Pulmonary artery endothelial cell (primary cell): Measurements from ENCODE around the gene GABBR2. TPM values are rescaled to one million over a fixed set of nuclear protein-coding genes. Genes with fewer than 3 reads are reported as not detected.

Experiments
- DNase-seq: peaks from one replicate; pipeline ENCODE4 v3.0.0-alpha.2; 2011; ENCODE audit warnings: low read depth, low spot score
- total RNA-seq: library from RNA; depleted of rRNA; stranded (reverse); fragments of >200 nt; gene quantifications from 2 replicates; pipeline ENCODE4 v1.2.3, GENCODE V29; 2014

The GABBR2 gene
- total RNA-seq, 1 donor from 2014 or later = 23.3 TPM

DNA sequence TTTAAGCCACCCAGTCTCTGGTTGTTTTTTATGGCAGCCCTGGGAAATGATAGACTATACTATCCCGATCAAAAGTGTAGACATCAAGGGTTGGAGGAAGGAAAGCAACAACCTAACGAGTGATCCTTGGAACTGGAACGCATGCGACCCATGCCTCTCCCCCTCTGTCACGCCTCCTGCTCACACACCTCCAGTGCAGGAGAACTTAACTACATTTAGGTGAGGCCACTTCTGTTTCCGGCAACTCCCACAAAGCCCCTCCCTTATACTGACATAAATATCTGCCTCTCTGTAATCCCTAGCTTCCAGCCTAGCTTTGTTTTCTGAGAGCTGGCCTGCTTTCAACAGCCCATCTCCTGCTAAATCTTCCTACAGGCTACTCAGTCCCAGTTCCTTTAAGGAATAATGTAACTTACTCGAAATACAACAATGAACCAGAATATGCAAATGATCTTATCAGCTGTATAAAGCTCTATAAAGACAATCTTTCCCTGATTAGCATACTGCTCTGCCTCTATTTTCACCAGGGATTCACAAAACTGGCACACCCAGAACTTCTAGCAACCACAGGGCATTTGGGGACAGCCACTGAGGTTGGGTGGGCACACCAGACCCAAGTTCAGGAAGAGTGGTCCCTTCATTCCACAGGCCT, 73.9 kb downstream of the GABBR2 start:
- DNase-seq = no peak

GRCh38 chr9:98632839-98633238, 75.9 kb downstream of the GABBR2 start:
- DNase-seq = no peak

GRCh38 chr9:98627296-98627695, 81.4 kb downstream of the GABBR2 start:
- no peak for DNase-seq

DNA sequence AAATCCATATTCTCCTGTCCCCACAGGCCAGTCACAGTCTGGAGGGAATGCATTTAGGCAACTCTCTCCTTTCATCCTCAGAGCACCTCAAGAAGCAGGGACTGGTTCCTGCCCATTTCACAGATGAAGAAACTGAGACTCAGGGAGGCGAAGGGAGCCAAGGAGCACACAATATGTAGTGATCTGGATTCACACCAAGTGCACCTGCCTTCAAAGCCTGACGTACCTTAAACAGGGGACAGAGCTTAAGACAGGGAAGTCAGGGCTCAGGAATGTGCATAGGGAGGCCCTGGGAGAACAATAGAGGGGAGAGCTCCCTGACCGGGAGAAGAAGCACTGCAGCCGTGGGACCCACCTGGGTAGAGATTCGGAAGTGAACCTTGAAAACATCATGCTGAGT, 83.0 kb downstream of the GABBR2 start:
- no peak for DNase-seq

DNA sequence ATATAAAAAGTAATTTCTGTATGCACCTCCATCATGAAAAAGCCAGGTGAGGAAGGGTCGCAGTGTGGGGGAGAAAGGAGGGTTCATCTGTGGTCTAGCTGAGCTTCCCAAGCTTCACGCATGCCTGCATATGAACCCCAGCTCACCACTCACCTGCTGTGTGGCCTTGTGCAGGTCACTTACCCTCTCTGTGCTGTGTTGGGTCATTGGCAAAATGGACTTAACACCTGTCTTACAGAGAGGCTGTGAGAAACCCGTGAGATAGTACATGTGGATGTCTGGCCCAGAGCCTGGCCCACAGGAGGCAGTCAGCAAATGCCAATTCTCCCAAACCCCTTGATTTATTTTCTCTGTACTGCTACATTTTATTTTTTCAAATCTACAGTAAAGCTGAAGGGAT, 88.9 kb downstream of the GABBR2 start:
- DNase-seq = no peak

DNA sequence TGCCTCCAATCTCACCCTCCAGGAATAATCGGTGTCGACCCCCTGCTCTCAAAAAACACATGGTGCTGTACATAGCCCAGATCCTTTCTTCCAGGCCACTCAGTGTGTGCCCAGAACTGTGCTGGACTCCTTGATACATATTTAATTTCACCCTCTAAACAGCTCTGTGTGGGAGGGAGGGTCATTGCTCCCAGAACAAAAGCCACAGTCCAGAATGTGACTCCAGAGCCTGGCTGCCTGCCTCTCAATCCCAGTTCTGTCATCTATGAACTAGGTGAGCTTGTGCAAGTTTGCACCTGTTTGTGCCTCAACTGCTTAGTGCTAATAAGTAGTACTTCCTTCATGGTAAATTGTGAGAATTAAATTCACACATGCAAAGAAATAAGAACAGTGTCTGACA, 93.1 kb downstream of the GABBR2 start:
- DNase-seq = no peak

GRCh38 chr9:98614941-98615340, 93.8 kb downstream of the GABBR2 start:
- no peak for DNase-seq

DNA sequence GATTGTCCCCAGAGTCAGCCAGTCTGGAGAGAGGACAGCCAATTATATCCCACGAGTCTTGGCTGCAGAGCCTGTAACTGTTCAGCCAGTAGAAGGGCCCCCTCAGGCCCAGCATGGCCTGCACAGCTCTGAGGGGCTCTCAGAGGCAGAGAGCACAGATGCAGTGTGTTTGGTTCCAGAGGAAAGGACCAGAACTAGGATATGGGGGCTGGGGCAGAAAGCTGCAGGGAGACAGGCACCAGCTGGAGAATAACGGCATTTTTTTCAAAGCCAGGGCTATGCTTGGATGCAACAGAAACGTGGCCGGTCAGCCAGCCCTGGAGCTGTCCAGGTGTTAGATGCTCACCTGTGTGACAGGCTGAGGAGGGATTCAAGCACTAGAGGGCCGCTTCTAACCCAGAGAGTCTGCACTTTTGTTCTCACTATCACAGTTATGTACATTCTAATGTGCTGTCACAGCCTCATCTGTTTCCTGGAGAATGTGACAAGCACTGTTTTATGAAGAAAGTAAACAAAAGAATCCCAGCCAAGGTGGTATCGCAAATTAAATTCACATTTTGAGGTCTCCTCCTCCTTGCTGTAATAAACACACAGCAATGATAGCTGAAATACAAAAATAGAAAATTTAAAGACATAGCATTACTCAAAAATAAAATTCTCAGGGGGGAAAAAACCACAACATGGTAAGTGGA, 96.5 kb downstream of the GABBR2 start:
- no peak for DNase-seq

GRCh38 chr9:98611319-98611718, 97.4 kb downstream of the GABBR2 start:
- DNase-seq = no peak

DNA sequence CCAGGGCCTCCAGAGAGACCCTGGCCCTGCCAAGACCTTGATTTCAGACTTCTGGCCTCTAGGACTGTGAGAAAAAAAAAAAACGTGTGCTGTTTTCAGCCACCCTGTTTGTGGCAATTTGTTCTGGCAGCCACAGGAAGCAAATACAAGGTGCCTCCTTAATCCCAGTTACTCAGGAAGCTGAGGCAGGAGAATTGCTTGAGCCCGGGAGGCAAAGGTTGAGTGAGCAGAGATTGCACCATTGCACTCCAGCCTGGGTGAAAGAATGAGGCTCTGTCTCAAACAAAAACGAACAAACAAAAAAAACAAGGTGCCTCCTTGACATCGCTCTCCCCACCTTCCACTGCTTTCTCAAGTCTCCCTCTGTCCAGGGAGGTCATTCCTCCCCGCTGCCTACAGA, 98.0 kb downstream of the GABBR2 start:
- DNase-seq = no peak

DNA sequence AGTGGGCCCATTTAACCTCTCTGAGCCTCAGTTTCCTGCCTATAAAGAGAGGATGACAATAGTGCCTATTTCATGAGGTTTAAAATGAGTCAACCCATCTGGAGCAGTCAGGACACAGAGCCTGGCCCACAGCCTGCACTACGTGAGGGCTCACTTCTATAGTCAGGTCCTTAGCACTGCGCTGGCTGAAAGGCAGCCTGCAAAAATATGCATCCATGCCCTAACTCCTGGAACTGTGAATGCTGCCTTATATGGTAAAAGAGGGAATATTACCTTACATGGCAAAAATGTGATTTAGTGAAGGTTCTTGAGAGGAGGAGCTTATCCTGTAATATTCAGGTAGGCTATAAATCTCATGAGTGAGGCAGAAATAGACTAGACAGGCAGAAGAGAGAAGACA, 98.5 kb downstream of the GABBR2 start:
- DNase-seq = no peak

DNA sequence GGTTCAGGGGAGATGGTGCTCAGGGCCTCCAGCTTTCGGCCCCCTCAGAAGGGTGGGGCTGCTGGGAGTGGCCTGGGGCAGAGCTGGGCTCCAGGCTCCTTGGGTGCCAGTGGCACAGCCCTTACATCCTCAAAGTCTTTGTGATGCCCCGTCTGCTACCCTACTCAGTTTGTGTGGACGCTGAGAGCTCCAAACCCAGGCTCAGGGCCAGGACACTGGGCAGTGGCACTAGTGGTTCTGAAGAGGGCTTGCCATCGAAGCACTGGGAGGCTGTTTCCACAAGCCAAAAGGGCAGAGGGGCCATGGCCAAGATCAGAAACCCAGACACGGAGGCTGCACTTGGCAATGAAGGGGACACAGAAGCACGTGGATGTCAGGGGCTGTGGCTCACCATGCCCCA, 99.1 kb downstream of the GABBR2 start:
- no peak for DNase-seq

- DNase-seq = peak; percentile 85
Observed at GRCh38 chr9:98607787-98608186, 100.9 kb downstream of the GABBR2 start.

DNA sequence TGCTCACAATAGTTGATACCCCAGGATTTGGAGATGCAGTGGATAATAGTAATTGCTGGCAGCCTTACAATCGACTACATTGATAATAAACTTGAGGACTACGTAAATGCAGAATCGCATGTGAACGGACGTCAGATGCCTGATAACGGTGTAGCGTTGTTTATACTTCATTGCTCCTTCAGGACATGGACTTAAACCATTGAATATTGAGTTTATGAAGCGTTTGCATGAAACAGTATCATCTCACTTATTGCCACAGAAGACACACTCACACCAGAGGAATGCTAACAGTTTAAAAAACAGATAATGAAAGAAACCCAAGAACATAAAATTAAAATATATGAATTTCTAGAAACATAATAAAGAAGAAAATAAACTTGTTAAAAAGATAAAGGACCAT, 101.6 kb downstream of the GABBR2 start:
- DNase-seq = no peak

DNA sequence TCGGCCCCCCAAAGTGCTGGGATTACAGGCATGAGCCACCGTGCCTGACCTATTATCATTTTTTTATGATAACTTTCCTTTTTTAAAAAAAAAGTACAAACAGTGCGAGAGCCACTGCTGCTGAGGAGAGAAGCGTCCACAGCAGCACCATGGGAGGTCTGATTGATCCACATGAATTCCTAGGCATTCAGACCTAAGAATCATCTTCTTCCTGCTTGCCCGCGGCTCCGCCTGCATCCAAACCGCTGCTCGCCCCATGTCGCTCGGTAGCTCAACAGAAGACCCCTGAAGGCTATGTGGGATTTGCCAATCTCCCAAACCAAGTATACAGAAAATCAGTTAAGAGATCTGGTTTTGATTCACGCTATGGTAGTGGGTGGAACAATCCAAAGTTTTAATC, 102.0 kb downstream of the GABBR2 start:
- DNase-seq = no peak

GRCh38 chr9:98605116-98605515, 103.6 kb downstream of the GABBR2 start:
- no peak for DNase-seq

DNA sequence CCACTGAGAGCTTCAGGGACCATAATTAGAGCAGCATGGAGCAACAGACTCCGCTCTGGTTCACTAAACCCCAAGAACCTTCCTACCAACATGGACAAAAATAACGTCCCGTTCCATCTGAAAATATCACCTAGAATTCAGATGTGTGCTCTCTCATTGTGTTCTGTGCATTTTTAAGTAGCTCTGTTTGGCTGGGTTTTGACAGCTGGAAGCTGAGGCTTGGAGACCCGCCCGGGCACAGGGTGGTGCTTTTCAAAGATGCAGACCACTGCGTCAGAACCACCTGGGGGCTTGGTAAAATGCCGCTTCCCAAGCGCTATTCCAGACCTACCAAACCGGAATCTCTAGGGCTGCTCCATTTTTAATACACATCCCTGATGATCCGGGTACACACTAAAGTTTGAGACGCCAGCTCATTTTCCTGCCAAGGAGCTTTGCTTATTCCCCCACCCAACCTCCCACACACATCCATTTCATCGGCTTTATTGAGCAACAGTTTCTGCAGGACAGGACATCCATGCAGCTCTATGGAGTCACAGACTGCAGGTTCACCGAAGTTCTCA, 104.8 kb downstream of the GABBR2 start:
- no peak for DNase-seq

DNA sequence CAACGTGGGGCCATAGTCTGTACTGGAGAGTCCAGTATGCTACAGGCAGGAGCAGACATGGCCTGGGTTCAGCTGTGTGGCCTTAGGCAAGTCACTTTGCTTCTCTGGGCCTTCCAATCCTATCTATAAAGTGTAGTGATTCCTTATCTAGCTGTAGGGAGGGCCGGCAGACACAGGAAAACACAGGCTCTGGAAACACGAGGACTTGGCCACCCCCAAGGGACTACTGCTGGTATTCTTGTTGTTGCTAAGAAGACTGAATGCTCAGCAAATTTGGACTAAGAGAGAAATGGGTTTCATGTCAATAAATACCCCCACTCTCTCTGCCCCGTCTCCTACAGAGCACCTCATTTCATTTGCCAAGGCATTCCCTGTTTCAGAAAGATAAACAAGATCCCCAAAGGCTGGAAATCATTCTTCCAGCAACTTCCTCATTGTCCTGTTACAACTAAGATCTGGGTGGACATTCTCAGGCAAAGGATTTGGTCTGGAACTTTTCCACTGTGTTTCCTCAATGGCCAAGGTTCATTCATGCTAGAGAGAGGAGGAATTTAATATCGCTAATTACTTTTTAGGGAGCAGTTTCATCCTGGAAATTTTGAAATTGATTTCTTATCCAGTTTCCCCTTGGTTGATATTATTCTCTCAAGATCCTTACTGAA, 105.8 kb downstream of the GABBR2 start:
- DNase-seq = no peak

DNA sequence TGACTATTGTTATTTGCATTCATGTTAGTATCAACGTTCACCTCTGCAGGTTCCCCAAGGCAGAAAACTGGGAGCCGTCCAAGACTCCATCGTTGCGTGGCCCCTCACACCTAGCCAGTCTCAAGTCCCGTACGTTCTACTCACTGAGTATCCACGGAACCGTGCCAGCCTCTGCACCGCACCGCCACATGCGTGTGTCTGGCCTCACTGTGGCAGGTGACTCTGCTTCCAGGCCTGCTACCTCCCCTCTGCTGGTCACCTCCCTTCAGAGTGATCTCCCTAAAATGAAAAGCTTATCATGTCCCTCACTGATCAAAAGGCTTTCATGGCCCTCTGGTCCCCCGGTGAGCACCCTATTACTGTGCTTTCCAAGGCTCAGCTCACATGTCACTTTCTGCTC, 108.1 kb downstream of the GABBR2 start:
- no peak for DNase-seq

DNA sequence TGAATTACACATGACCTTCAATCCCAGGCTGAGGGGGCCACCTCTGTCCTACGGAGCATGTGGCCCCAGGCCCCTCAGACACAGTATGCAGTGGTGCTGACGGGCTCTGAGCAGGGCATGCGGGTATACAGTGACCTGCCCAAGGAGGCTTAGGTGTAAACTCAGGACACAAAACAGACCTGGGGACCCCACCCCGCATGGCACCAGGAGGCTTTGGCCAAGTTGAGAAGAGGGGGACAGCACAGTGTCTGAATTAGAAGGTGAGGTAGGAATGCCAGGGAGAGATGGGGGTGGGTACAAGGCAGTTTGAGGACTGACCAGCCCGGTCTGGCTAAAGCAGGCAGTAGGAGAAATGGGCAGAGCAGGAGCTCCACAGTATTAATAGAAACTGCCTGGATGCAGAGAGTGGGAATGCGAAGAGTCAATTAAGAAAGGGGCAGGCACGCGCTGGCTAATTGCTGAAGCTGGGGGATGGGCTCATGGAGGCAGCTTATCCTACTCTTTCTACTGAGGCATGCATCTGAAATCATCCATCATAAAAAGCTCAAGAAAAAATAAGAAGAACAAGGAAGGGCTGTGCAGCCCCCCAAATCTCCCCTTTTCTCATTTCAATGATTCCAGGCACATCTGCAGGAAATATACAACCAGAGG, 109.0 kb downstream of the GABBR2 start:
- no peak for DNase-seq

GRCh38 chr9:98598861-98599260, 109.9 kb downstream of the GABBR2 start:
- DNase-seq = no peak

DNA sequence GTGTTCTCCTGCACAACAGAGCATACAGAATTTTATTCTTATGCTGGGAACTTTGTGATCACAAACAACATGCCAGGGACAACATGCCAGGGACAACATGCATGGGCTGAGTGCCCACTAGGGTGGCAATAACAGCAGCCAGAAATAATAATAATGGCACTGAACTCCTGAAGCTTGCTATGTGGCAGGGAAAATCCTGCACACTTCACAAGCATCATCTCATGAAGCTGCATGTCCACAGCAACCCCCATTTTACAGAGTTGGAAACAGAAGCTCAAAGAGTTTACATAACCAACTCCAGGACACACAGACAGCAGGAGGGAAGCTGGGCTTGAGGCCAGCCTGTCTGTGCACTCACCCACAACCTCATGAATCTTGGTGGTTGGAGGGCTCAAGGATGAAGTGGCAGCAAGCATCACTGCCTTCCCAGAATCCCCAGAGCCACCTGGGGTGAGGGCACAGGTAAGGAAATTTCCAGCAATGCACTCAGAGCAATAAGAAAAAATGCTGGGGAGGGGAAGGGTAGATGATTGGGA, 111.4 kb downstream of the GABBR2 start:
- DNase-seq = no peak
